ENCODE measurements around the gene ETFDH.

DNA sequence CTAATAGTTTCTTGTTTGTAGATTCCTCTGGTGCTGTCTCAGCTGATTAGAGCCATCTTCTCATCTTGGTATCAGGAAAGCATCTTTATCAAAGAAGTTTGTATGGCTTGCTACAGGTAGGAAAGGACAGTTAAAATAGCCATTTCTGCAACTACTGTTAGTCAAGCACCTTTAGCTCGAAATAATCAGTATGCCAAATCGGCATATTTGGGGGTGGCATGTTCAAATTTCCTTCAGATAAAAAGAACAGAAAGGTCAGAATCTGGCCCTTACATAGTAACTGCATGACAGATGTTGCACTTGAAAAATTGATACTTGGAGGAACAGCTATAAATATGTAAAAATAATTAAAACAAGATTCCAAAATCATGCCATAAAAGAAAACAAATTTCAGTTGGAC, 5.2 kb upstream of the ETFDH start:
- no peak for TF ChIP-seq EZH2phosphoT487 (IDR thresholded peaks at IDR 0.05; ENCODE audit: unreplicated experiment)
- TF ChIP-seq, protein P1, sequence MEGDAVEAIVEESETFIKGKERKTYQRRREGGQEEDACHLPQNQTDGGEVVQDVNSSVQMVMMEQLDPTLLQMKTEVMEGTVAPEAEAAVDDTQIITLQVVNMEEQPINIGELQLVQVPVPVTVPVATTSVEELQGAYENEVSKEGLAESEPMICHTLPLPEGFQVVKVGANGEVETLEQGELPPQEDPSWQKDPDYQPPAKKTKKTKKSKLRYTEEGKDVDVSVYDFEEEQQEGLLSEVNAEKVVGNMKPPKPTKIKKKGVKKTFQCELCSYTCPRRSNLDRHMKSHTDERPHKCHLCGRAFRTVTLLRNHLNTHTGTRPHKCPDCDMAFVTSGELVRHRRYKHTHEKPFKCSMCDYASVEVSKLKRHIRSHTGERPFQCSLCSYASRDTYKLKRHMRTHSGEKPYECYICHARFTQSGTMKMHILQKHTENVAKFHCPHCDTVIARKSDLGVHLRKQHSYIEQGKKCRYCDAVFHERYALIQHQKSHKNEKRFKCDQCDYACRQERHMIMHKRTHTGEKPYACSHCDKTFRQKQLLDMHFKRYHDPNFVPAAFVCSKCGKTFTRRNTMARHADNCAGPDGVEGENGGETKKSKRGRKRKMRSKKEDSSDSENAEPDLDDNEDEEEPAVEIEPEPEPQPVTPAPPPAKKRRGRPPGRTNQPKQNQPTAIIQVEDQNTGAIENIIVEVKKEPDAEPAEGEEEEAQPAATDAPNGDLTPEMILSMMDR (conservative IDR thresholded peaks at IDR 0.05; ENCODE audit: low read depth in 2 of 2) = no peak
- TF ChIP-seq EZH2 (IDR thresholded peaks at IDR 0.05; ENCODE audit: low read depth, unreplicated experiment) = no peak
- TF ChIP-seq, protein P2, sequence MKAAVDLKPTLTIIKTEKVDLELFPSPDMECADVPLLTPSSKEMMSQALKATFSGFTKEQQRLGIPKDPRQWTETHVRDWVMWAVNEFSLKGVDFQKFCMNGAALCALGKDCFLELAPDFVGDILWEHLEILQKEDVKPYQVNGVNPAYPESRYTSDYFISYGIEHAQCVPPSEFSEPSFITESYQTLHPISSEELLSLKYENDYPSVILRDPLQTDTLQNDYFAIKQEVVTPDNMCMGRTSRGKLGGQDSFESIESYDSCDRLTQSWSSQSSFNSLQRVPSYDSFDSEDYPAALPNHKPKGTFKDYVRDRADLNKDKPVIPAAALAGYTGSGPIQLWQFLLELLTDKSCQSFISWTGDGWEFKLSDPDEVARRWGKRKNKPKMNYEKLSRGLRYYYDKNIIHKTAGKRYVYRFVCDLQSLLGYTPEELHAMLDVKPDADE (IDR thresholded peaks at IDR 0.05) = no peak

All from GM23338 (cell line).